GM19099 (cell line): Measurements from ENCODE around the gene SHISA6.

Experiments
- POLR2A ChIP-seq: IDR thresholded peaks from 3 replicates; pipeline ENCODE4 v1.6.1; 2011; ENCODE audit warnings: low read depth; ENCODE audit not compliant: insufficient read length; ENCODE audit errors: extremely low read depth

The SHISA6 gene

DNA sequence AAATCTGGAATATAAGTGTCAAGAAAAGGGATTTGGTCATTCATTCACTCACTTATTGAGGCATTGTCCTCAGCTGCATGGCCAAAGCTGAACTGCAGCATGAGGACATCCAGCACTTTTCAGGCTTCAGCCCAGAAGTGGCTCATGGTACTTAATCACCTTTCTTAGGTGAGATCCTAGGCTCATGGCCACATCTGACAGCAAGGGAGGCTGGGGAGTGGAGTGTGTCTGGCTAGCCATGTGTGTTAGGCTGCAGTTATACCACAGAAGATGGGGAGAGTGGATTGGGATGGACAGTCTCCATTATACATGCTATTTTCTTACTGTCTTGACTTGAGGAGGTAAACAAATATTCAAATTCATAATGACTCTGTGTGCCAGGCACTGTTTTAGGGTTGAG, 68.8 kb downstream of the SHISA6 start:
- no peak for TF ChIP-seq POLR2A

DNA sequence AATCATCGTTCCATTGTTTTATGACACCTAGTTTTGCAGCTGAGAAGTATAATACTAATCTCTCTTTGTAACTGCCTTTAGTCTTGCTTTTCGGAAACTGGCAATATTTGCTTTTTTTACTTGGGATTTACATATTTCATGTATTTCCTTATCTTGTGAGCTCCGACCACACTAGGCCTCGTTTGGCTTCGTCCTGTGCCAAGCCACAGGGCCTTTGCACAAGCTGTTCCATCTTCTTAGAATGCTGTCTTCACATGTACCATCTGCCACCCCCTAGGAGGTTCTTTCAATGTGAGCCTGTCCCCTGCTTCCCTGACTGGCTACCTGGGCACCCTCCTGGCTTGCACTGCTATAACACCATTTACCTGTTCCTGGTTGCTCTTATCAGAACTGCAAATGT, 77.2 kb downstream of the SHISA6 start:
- no peak for TF ChIP-seq POLR2A

DNA sequence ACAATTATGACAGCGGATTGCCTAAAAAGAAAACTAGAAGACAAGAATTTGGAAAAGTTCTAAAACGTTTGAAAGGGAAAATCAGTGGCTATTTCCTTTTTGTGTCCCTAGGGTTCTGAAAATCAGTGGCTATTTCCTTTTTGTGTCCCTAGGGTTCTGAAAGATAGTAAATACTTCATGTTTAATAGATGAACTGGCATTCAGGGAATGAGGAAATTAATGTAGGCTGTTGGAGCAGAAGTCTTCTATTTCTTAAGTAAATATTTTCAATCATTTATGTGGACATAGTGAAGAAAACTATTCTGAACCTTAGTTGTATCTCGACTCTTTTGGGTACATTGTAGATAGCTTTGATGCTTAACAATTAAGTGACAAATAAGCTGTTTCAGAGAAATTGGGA, 78.9 kb downstream of the SHISA6 start:
- TF ChIP-seq POLR2A: no peak

DNA sequence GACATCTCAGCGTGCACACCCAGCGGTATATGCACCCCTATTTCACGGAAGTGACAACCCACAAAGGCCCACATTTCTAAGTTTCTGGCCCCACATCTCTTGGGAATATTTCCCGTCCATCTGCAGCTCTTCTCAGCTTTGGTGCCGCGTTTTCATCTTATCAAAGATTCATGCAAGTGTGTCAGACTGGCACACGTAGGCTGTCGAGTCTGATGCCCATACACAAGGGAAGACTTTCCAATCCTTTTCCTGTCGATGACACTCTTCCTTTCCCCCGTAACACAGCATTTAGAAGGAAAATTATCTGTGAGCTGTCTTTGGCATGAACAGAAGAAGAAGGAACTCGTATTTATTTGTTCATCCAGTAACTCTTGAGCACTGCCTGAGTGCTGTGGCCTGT, 83.0 kb downstream of the SHISA6 start:
- no peak for TF ChIP-seq POLR2A

DNA sequence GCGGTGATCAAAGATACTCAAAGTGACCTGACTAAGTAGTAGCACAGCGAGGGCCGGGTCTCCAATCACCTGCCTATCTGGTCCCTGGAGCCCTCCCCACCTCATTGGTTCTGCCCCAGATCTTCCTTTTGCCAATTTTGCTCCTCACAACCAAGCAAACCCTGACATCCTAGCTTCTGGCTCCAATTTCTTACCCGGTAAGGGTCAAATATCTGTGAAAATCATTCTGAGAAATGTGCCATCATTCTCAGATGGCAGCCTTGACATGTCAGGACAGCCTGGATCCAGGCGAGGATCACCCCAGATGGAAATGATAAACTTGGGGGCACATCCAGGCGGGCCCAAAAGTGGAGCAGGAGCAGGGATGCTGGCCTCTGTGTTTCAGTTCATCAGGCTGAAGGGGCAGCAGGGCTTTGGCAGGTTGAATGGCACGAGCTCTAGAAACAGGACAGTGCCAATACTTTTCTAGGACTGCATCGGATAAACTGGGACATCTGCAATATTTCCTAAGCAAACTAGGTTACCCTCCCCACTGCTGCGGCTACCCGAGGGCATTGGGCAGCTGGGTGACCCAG, 83.9 kb downstream of the SHISA6 start:
- TF ChIP-seq POLR2A: no peak

DNA sequence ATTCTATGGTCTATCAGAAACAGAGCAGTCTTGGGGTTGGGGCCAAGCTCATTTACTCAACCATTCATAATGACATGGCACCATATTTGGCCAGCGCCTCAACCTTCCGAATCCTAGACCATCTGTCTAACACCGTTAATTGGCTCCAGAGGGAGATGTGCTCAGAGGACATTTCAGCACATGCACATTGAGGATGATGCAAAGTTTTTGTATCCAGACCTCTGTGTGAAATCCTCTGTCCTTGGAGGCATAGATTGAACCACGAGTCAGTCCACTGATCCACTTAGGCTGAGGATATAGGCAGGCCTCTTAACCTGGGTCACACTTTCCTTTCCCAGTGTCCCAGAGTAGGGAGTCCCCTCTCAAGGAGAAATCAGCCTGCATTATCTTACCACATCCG, 85.5 kb downstream of the SHISA6 start:
- TF ChIP-seq POLR2A: no peak

DNA sequence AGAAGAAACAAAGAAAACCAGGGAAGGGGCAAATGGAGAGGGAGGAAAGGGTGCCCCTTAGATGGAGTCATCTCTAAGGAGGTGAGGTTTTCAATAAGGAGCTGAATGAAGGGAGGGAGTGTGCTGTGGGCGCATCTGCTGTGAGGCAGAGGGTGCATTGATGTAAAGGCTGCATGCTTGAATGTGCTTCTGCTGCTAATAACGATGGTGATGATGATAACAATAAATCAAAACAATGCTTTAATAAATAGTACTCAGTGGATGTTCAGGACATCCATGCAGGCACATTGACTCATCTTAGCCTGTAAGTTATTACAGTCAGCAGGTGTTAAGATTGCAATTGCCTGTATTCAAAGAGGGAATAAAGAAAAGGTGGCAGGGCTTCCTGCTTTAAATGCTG, 87.8 kb downstream of the SHISA6 start:
- TF ChIP-seq POLR2A: no peak

DNA sequence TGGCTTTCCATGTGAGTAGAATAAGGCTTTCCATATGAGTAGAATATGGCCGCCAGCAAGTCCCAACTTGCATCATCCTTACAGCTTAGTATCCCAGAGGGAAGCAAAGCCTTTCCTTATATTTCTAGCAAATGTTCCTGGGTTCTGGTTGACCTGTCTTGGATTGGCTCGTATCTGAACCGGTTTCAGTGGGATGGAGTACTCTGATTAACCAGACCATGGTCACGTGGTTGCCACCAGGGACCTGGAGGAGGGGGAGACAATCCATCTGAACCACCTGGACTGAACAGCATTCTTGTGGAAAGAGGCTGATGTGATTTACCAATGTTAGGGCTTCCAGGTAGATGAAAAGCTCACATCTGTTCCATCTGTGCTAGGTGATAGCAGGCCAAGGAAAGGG, 89.0 kb downstream of the SHISA6 start:
- no peak for TF ChIP-seq POLR2A

DNA sequence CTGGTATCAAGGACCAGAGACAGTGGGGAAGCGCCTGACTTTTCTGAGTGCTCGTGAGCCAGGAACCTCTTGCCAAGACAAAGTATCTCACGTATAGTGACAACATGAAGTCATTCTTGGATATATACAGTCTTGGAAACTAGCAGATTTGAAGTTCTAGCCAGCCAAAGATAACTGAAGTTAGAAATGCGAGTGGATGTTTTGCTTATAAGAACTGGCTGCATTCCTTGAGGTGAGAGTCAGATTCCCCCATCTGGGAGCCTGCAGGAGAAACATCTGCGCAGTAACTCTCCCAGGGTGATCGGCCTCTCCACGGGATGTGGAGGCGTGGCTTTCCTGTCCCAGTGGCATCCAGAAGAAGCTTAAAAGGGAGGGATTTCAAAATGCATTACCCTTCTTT, 89.8 kb downstream of the SHISA6 start:
- TF ChIP-seq POLR2A: no peak

DNA sequence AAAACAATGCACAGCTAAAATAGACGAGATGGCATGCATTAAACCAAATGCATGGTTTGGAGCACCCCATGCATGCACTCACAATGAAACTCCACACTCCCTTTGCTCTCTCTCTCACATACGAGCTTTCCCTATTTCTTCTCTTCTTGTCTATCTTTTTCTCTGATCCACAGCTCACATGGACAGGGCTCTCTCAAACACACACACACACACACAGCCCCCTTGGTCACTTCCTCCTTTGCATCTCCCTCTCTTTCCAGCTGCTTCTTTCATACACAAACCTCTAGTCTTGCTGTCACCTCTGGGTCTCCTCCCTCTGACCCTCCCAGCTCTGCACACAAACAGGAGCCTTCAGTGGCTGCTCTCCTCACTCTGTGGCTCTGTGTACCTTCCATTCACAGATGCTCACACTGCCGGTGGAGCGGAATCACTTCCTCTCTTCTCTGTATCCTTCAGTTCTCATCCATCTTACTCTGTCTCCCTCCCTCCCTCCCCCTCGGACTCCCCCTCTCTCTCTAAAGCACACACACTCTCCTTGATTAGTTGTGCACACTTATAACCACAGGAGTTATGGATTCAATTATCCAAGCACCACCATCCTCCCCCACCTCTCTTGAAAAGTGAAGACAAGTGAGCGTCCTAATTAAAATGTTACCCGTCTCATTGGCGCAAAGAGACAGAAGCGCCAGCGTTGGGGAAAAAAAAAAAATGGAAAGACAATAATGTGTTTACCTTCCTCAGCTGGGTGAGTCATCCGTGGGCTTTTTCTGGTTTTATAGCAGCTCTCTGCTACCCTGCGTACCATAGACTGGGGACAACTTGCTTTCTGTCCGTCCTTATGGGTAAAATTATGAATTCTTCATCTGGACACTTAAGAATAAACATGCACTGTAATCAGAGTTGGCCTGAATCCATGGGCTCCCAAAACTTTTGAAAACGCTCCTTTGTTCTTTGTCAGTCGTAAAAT, 90.8 kb downstream of the SHISA6 start:
- no peak for TF ChIP-seq POLR2A

DNA sequence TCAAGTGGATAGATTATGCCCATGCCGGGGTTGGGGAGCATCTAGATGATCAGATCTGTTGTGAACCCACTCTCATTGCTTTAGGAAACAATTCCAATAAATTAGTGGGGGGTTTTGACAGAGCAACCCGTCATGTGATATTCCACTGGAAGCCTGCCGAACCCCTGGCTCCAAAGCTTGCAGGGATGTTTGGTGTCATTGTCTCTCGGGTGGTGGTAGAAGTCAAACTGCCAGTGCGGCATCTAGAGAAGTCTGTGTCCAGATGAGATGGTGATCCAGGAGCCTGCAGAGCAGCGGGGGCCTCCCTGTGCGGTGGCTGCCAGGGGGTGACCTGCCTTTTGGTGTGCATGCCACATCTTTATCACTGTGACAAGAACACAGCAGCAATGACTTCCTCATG, 91.7 kb downstream of the SHISA6 start:
- no peak for TF ChIP-seq POLR2A

DNA sequence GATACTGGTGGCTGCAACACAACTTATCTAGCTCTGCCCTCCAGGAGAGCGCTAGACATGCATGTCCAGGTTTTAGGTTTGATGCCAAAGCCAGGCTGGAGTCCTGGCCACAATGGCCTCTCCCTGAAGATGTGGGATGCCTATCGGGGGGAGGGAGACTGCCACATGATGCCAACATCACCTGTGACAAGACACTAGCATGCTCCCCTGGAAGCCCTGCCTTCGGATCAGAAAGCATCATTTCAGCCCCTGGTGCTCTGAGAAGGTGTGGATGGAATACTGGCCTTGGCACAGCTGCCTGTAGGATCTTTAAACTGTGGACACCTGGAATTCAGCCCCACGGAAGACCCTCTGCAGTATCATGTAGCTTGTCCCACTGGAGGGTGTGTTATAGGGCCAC, 93.5 kb downstream of the SHISA6 start:
- TF ChIP-seq POLR2A: no peak

DNA sequence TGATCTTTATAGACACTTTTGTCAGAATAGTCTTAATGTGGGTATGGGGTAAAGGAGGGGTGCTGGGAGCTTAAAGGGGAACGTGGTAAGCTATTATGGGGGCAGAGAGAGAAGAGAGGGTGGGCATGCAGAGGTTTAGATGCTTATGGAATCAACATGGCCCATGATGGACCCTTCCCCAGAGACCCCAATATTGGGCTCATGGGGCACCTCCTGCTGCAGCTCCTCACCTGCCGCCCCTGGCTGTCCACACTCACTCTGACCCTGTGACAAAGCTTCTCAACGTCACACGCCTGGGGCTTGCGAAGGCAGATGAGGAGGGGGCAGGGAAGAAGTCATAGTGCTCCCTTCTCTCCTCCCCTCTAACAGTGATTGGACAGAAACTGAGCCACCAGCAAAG, 95.3 kb downstream of the SHISA6 start:
- TF ChIP-seq POLR2A: no peak

DNA sequence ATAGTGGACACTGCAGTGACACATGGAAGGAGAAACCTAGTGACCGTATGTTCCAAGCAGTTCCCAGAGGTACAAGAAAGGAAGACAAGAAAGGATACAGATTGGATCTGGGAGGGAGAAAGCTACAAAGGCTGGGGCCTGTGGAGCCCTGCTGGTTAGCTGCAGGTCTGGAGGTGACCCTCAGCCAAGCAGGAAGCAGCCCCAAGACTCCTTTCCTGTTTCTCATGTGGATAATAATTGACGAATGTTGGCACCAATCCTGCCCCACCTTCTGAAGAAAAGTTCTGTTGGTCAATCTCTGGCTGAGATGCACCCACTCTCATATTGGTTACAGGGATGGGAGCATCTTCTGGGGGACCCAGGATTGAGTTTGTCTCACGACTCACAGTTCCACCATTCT, 99.8 kb downstream of the SHISA6 start:
- no peak for TF ChIP-seq POLR2A

DNA sequence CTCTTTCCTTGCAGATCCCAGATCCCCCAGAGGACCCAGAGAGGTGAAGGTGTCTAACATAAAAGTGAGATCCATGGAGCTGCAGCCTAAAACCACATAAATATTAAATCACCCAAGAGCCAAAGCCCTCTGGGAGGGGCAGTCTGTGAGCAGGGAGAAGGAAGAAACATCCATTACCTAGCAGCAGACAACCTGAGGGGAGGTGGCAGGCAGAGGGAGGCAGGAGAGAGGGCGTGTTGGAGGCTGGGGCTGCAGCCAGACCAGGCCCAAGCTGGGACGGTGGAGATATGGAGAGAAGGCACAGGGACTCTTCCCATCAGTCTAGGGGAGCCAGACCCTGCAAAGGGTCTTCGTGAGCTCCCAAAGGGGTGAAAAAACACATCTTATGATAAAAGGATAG, 101.1 kb downstream of the SHISA6 start:
- no peak for TF ChIP-seq POLR2A

DNA sequence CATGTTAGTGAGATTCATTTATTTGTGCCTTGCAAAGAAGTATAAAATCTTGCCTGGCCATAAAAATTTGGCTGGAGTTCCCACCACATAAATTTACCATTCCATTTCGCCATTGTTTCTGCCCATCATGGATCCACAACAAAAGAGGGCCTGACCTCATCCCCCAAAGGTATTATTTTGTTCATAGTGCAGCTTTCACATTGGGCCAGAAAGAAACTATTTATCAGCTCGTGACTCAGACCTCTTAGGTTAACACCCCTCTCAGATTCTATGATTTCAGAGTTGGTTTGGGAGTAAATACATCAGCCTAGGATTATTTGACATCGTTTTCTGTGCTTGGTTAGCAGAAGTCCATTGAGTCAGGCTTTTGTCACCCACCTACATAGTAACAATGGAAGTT, 108.1 kb downstream of the SHISA6 start:
- no peak for TF ChIP-seq POLR2A

DNA sequence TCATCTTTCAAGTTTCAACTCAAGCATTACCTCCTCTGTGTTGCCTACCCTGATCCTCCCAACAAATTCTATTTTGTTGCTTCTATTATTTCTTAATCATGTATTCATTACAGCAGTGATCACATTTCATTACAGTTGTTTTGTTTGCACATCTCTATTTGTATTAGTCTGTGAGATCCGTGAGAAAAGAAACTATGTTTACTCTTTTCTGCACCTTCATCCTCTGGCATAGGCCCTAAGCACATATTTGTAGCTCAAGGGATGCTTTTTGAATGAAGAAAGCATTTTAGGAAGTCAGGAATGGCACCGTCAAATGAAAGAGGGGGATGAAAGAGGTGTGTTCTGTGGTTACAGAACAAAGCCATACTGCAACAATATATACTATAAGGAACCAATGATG, 110.5 kb downstream of the SHISA6 start:
- TF ChIP-seq POLR2A: no peak

DNA sequence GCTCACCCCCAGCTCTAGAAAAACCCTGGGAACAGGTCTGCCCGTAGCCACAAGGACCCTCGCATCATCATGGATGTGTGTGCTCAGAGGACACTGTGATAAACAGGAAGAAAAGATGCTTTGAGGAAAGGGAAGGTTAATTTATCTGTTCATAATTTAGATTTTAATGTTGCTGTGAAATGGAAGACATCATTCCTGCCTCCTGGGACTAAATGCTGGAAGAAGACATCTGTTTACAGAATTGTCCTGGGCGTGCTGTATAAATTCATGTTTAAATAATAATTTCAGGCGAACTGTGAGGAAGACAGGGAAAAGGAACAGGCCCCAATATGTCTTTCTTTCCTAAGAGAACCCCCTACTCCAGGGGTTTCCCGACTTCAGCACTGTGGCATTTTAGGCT, 112.6 kb downstream of the SHISA6 start:
- TF ChIP-seq POLR2A: no peak
